ENCODE measurements around the gene SZRD1. TPM values are rescaled to one million over a fixed set of nuclear protein-coding genes. Genes with fewer than 3 reads are reported as not detected.

The SZRD1 gene
- total RNA-seq, 1 experiment from 2014 or later: 34.5 TPM

DNA sequence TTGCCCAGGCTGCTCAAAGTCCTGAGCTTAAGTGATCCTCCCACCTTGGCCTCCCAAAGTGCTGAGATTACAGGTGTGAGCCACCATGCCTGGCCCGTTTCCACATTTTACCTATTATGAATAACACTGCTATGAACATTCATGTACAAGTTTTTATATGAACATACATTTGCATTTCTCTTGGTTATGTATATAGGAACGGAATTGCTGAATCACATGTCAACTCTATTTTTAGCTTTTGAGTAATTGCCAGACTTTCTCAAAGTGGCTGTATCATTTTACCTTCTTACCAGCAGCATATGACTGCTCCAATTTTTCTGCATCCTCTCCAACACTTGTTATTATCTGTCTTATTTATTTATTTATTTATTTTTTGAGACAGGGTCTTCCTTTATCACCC lies 67.5 kb downstream of the SZRD1 start:
- peaks cover 17% of the 10 kb centered on the region for H3K4me1 ChIP-seq (ENCODE audit: low read length)
- H3K9ac ChIP-seq (ENCODE audit: low read length): no peak overlapping the region
- H3K9me2 ChIP-seq (replicated peaks; ENCODE audit: insufficient read depth, low read length): no peaks in the 10 kb centered on the region; the same call in 1 of the 2 replicates
- no peaks in the 10 kb centered on the region for H3K79me2 ChIP-seq (ENCODE audit: low read length)
- no peak overlapping the region for H2AFZ ChIP-seq (ENCODE audit: low read length)
- no peaks in the 10 kb centered on the region for H3K9me3 ChIP-seq (ENCODE audit: low read length)
- no peaks in the 10 kb centered on the region for H4K20me1 ChIP-seq (ENCODE audit: insufficient read depth, low read depth, low read length)
- no peak for DNase-seq
- H3K27me3 ChIP-seq (ENCODE audit: low read length): no peaks in the 10 kb centered on the region
- H3K36me3 ChIP-seq (ENCODE audit: insufficient read depth, low read length): no peaks in the 10 kb centered on the region
- no peak overlapping the region for H3K4me2 ChIP-seq (ENCODE audit: low read depth, low read length, poor library complexity, severe bottlenecking)
- H3K4me3 ChIP-seq (ENCODE audit: low read length): no peak overlapping the region
- H3K27ac ChIP-seq (ENCODE audit: low read length): no peak overlapping the region

DNA sequence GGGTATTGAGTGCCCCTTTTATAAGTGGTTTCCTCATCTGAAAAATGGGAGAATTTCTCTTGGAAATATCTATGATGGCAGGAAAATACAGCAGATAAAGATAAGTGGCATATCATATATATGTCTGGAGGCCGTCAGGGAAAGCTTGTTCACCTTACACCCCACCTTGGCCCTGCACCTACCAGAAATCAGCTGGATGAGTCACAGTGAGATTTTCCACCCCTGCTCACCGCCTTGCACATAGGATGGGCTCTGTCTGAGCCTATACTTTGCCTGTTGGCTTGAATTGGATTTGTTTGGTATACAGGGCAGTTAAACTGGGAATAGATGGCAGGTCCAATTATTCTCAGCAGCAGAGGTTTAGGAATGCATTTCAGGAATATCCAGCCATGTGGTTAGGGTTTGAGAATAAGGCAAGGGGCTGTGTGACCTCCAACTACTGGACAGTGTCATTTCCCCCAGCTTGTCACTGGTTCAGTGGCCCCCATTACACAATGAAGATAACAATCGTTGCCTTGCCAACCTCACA lies 70.0 kb downstream of the SZRD1 start, which contains the start of gene SPATA21:
TSS of gene SPATA21 (minus strand) at position 479 of the 529 bp plus-strand sequence. CDS start 6,053 bp downstream, outside the sequence.
- no peak within 1 kb of the TSS for H3K4me2 ChIP-seq (ENCODE audit: low read depth, low read length, poor library complexity, severe bottlenecking)

DNA sequence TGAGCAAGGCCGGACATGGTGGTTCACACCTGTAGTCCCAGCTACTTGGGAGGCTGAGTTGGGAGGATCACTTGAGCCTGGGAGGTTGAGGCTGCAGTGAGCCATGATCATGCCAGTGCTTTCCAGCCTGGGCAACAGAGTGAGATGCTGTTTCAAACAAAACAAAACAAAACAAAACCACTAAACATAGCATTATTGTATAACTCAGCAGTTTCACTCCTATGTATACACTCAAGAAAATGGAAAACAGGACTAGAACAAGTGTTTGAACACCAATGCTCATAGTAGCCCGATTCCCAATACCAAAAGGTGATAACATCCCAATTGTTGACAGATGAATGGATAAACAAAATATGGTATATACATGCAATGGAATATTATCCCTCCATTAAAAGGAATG lies 71.5 kb downstream of the SZRD1 start:
- Histone ChIP-seq H4K20me1 (ENCODE audit: insufficient read depth, low read depth, low read length) (peaks cover 3% of the 10 kb centered on the region; the same call in 1 of the 2 replicates), H3K4me1 (ENCODE audit: low read length) (peaks cover 22% of the 10 kb centered on the region), H3K9ac (ENCODE audit: low read length) (no peak overlapping the region), H2AFZ (ENCODE audit: low read length) (no peak overlapping the region), H3K27me3 (ENCODE audit: low read length) (no peaks in the 10 kb centered on the region), H3K27ac (ENCODE audit: low read length) (no peak overlapping the region), H3K79me2 (ENCODE audit: low read length) (peaks cover 29% of the 10 kb centered on the region), H3K4me3 (ENCODE audit: low read length) (no peak overlapping the region), H3K9me3 (ENCODE audit: low read length) (no peaks in the 10 kb centered on the region), H3K9me2 (replicated peaks; ENCODE audit: insufficient read depth, low read length) (no peaks in the 10 kb centered on the region), H3K4me2 (ENCODE audit: low read depth, low read length, poor library complexity, severe bottlenecking) (no peak overlapping the region), H3K36me3 (ENCODE audit: insufficient read depth, low read length) (peaks cover 8% of the 10 kb centered on the region; the same call in 1 of the 2 replicates)
- no peak for DNase-seq

More for the DNA sequence above, 70.0 kb downstream of the SZRD1 start, which contains the start of gene SPATA21:
- H4K20me1 ChIP-seq (ENCODE audit: insufficient read depth, low read depth, low read length): peaks cover 1% of the 10 kb centered on the region; the same call in 1 of the 2 replicates
- H3K4me1 ChIP-seq (ENCODE audit: low read length): peaks cover 23% of the 10 kb centered on the region
- no peaks in the 10 kb centered on the region for H3K9me2 ChIP-seq (replicated peaks; ENCODE audit: insufficient read depth, low read length)
- H3K4me3 ChIP-seq (ENCODE audit: low read length): no peak within 1 kb of the TSS
- H3K79me2 ChIP-seq (ENCODE audit: low read length): peaks cover 14% of the 10 kb centered on the region
- no peak within 1 kb of the TSS for H3K9ac ChIP-seq (ENCODE audit: low read length)
- H3K36me3 ChIP-seq (ENCODE audit: insufficient read depth, low read length): no peaks in the 10 kb centered on the region
- DNase-seq: no peak
- H2AFZ ChIP-seq (ENCODE audit: low read length): no peak within 1 kb of the TSS
- H3K27ac ChIP-seq (ENCODE audit: low read length): no peak within 1 kb of the TSS
- no peaks in the 10 kb centered on the region for H3K9me3 ChIP-seq (ENCODE audit: low read length)
- no peaks in the 10 kb centered on the region for H3K27me3 ChIP-seq (ENCODE audit: low read length)

DNA sequence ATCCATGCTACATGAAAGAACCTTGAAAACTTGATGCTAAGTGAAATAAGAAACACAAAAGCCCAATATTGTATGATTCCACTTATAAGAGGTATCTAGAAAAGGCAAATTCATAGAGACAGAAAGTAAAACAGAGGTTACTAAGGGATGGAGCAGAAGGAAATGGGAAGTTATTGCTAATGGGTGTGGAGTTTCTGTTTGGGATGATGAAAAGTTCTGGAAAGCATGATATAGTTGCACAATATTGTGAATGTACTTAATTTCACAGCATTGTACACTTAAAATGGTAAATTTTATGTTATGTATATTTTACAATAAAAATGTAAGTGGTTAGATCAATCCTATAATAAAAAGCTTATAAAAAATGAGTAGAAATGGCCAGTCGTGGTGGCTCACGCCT lies 71.9 kb downstream of the SZRD1 start:
- H3K4me3 ChIP-seq (ENCODE audit: low read length): no peak overlapping the region
- peaks cover 21% of the 10 kb centered on the region for H3K4me1 ChIP-seq (ENCODE audit: low read length)
- no peak for DNase-seq
- peaks cover 8% of the 10 kb centered on the region; the same call in 1 of the 2 replicates for H3K36me3 ChIP-seq (ENCODE audit: insufficient read depth, low read length)
- no peaks in the 10 kb centered on the region for H3K27me3 ChIP-seq (ENCODE audit: low read length)
- H2AFZ ChIP-seq (ENCODE audit: low read length): no peak overlapping the region
- peaks cover 33% of the 10 kb centered on the region for H3K79me2 ChIP-seq (ENCODE audit: low read length)
- no peak overlapping the region for H3K4me2 ChIP-seq (ENCODE audit: low read depth, low read length, poor library complexity, severe bottlenecking)
- H3K9ac ChIP-seq (ENCODE audit: low read length): no peak overlapping the region
- H4K20me1 ChIP-seq (ENCODE audit: insufficient read depth, low read depth, low read length): peaks cover 3% of the 10 kb centered on the region; the same call in 1 of the 2 replicates
- no peaks in the 10 kb centered on the region for H3K9me3 ChIP-seq (ENCODE audit: low read length)
- no peaks in the 10 kb centered on the region for H3K9me2 ChIP-seq (replicated peaks; ENCODE audit: insufficient read depth, low read length)
- no peak overlapping the region for H3K27ac ChIP-seq (ENCODE audit: low read length)

DNA sequence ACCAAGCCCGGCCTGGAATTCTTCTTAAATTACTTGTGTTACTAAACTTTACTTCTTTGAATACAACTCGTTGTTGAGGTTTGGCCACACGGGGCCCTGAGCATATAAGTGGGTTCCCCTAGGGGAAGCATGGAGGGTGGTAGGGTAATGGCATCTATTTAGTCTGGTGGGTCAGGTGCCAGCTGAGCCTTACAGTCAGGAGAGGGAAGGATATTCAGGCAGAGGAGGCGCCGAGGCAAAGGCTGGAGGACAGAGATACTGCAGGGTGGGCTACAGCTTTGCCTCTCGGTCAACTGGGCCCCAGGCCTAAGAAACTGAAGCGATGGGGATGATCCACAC lies 73.1 kb downstream of the SZRD1 start:
- peaks cover 3% of the 10 kb centered on the region; the same call in 1 of the 2 replicates for H4K20me1 ChIP-seq (ENCODE audit: insufficient read depth, low read depth, low read length)
- H3K9me2 ChIP-seq (replicated peaks; ENCODE audit: insufficient read depth, low read length): no peaks in the 10 kb centered on the region
- H3K79me2 ChIP-seq (ENCODE audit: low read length): peaks cover 40% of the 10 kb centered on the region
- DNase-seq: peak; percentile 59
- H3K4me1 ChIP-seq (ENCODE audit: low read length): peaks cover 21% of the 10 kb centered on the region
- peak overlapping the region; percentile 84; the same call in 1 of the 2 replicates for H2AFZ ChIP-seq (ENCODE audit: low read length)
- peak overlapping the region; percentile 98 for H3K4me2 ChIP-seq (ENCODE audit: low read depth, low read length, poor library complexity, severe bottlenecking)
- no peaks in the 10 kb centered on the region for H3K27me3 ChIP-seq (ENCODE audit: low read length)
- H3K27ac ChIP-seq (ENCODE audit: low read length): no peak overlapping the region
- H3K4me3 ChIP-seq (ENCODE audit: low read length): peak overlapping the region; percentile 92
- peaks cover 9% of the 10 kb centered on the region; the same call in 1 of the 2 replicates for H3K36me3 ChIP-seq (ENCODE audit: insufficient read depth, low read length)
- peak overlapping the region; percentile 96 for H3K9ac ChIP-seq (ENCODE audit: low read length)
- no peaks in the 10 kb centered on the region for H3K9me3 ChIP-seq (ENCODE audit: low read length)

DNA sequence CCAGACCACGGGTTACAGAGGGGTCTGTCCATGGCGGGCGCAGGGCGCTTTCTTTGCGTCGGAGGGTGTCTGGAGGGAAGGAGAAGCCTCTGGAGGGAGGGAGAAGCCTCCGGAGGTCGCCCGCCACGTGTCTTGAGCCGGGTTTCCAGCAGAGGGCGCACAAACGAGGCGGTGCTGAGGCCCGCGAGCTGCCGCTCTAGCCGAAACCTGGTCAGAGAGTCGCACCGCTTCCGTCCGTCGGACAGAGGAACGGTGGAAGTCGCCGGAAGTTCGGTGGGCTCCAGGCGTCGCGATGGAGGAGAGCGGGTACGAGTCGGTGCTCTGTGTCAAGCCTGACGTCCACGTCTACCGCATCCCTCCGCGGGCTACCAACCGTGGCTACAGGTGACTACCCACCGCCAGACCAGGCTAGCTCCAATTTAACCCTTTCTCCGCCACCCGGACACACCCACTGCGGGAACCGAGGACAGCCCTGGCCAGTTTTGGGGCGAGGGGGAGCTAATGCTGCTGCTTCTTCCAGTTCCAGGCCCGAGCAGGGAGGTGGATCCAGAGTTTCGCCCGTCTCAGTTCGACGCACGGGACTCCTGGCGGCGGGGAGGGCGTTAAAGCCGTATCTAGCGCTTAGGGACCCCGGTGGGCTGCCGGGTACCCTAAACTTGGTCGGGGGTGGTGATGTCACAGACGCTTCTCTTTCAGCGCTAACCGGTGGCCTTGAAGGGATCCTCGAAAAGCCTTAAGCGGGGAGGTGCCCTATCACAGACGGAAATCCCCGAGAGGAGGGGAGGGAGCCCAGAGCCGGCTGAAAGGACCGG lies 73.6 kb downstream of the SZRD1 start, which contains the start of gene NECAP2:
TSS of gene NECAP2 (plus strand) at position 255 of the 812 bp plus-strand sequence. CDS start at position 293, 38 bp downstream.
- Histone ChIP-seq H3K4me1 (ENCODE audit: low read length) (peaks cover 21% of the 10 kb centered on the region), H3K9me3 (ENCODE audit: low read length) (no peaks in the 10 kb centered on the region), H4K20me1 (ENCODE audit: insufficient read depth, low read depth, low read length) (peaks cover 3% of the 10 kb centered on the region; the same call in 1 of the 2 replicates), H2AFZ (ENCODE audit: low read length) (peak within 1 kb of the TSS; percentile 84; the same call in 1 of the 2 replicates), H3K4me2 (ENCODE audit: low read depth, low read length, poor library complexity, severe bottlenecking) (peak within 1 kb of the TSS; percentile 98), H3K27me3 (ENCODE audit: low read length) (no peaks in the 10 kb centered on the region), H3K79me2 (ENCODE audit: low read length) (peaks cover 43% of the 10 kb centered on the region), H3K9ac (ENCODE audit: low read length) (peak within 1 kb of the TSS; percentile 96), H3K9me2 (replicated peaks; ENCODE audit: insufficient read depth, low read length) (no peaks in the 10 kb centered on the region), H3K27ac (ENCODE audit: low read length) (peak within 1 kb of the TSS; percentile 27; the same call in 1 of the 2 replicates), H3K36me3 (ENCODE audit: insufficient read depth, low read length) (peaks cover 12% of the 10 kb centered on the region; the same call in 1 of the 2 replicates), H3K4me3 (ENCODE audit: low read length) (peak within 1 kb of the TSS; percentile 92)
- DNase-seq: peak; percentile 97

DNA sequence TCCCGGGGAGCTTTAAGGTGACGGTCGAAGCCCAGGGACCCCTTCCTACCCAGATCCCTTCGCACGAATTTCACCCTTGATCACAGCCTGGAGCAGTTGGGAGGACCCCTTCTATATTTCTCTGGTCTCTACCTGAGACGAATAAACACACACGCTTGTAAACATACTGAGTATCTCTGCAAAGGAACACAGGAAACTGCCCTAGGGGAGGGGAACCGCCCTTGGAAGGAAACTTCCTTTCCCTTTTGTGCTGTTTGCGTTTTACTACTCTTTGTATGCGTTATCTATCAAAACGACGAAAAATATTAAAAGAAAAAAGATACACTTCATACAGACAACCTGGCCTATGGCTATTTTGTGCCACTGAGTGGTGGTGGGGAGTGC lies 74.2 kb downstream of the SZRD1 start:
- peak overlapping the region; percentile 96 for H3K9ac ChIP-seq (ENCODE audit: low read length)
- no peaks in the 10 kb centered on the region for H3K9me2 ChIP-seq (replicated peaks; ENCODE audit: insufficient read depth, low read length)
- peaks cover 12% of the 10 kb centered on the region; the same call in 1 of the 2 replicates for H3K36me3 ChIP-seq (ENCODE audit: insufficient read depth, low read length)
- H3K4me2 ChIP-seq (ENCODE audit: low read depth, low read length, poor library complexity, severe bottlenecking): peak overlapping the region; percentile 98
- H3K9me3 ChIP-seq (ENCODE audit: low read length): no peaks in the 10 kb centered on the region
- H3K27me3 ChIP-seq (ENCODE audit: low read length): no peaks in the 10 kb centered on the region
- DNase-seq: no peak
- H2AFZ ChIP-seq (ENCODE audit: low read length): no peak overlapping the region
- H3K4me3 ChIP-seq (ENCODE audit: low read length): peak overlapping the region; percentile 92
- peaks cover 21% of the 10 kb centered on the region for H3K4me1 ChIP-seq (ENCODE audit: low read length)
- peaks cover 3% of the 10 kb centered on the region; the same call in 1 of the 2 replicates for H4K20me1 ChIP-seq (ENCODE audit: insufficient read depth, low read depth, low read length)
- no peak overlapping the region for H3K27ac ChIP-seq (ENCODE audit: low read length)
- H3K79me2 ChIP-seq (ENCODE audit: low read length): peaks cover 43% of the 10 kb centered on the region

DNA sequence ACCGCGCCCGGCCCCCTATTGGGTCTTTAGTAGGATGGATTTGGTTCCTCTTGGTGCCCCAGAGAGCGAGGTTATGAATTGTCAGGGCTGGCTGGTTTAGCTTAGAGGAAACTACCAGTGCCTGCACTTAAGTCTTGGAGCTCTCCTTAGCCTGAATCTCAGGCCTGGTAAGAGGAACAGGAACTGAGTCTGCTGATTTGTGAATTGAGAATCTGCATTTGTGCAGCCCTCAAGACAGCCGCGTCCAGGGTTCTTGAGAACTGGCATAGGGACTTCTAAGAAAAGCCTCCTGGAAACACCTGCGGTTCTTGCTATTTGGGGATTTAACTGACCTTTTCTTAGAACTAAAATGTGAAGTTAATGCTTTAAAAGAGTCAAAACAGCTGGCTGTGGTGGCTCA lies 75.2 kb downstream of the SZRD1 start:
- H3K4me1 ChIP-seq (ENCODE audit: low read length): peaks cover 21% of the 10 kb centered on the region
- H3K4me2 ChIP-seq (ENCODE audit: low read depth, low read length, poor library complexity, severe bottlenecking): peak overlapping the region; percentile 98
- H3K27ac ChIP-seq (ENCODE audit: low read length): no peak overlapping the region

More for the DNA sequence above, 75.2 kb downstream of the SZRD1 start:
- peak; percentile 60 for DNase-seq
- peak overlapping the region; percentile 96 for H3K9ac ChIP-seq (ENCODE audit: low read length)
- H3K36me3 ChIP-seq (ENCODE audit: insufficient read depth, low read length): peaks cover 12% of the 10 kb centered on the region; the same call in 1 of the 2 replicates
- no peaks in the 10 kb centered on the region for H3K27me3 ChIP-seq (ENCODE audit: low read length)
- H4K20me1 ChIP-seq (ENCODE audit: insufficient read depth, low read depth, low read length): peaks cover 3% of the 10 kb centered on the region; the same call in 1 of the 2 replicates
- H3K4me3 ChIP-seq (ENCODE audit: low read length): peak overlapping the region; percentile 92; the same call in 1 of the 2 replicates
- H2AFZ ChIP-seq (ENCODE audit: low read length): no peak overlapping the region
- H3K79me2 ChIP-seq (ENCODE audit: low read length): peaks cover 43% of the 10 kb centered on the region
- no peaks in the 10 kb centered on the region for H3K9me2 ChIP-seq (replicated peaks; ENCODE audit: insufficient read depth, low read length)
- H3K9me3 ChIP-seq (ENCODE audit: low read length): no peaks in the 10 kb centered on the region

All from Karpas-422 (cell line).